ENCODE results near the gene ITSN1.
A peak's percentile ranks its signal among the peaks of the same experiment; 100 is the strongest.

Gene ITSN1

DNA sequence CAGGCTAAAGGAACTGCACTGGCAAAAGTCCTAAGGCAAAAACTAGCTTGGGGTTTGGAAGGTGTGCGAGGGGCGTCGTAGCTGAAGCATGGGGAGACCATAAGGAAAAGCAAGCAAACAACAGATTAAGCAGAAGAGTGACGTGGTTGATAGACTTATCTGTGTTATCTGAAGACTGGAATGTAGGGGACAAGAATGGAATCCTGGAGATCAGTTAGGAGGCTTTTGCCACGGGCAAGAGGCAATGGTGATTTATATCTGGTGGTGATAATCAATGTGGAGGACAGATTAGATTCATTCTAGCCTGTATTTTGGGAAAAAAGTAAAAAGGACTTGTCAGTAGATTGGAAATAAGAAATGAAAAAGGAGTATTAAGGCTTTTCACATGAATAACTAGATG is 97.4 kb downstream of the ITSN1 start:
- H3K27me3 ChIP-seq (ENCODE audit: insufficient read depth, low read length) = no peaks in the 10 kb centered on the region
- H2BK120ac ChIP-seq (ENCODE audit: insufficient read depth, low read length, poor library complexity) = no peak overlapping the region
- no CpG with 5 or more reads among the region's 5 CpGs for WGBS (ENCODE audit: extremely low coverage, insufficient coverage, insufficient read length)
- peak overlapping the region; percentile 61 for H3K27ac ChIP-seq (ENCODE audit: low read depth, low read length)
- H3K23ac ChIP-seq (ENCODE audit: low read length) = no peak overlapping the region
- no peak overlapping the region for H2AK5ac ChIP-seq (ENCODE audit: low read length)
- H3K4me2 ChIP-seq (ENCODE audit: low read length) = no peak overlapping the region
- no peak overlapping the region for H3K14ac ChIP-seq (ENCODE audit: low read length)
- no peak overlapping the region for H2BK5ac ChIP-seq (ENCODE audit: low read depth, low read length, poor library complexity)
- H2AFZ ChIP-seq (ENCODE audit: insufficient read depth, low read length, poor library complexity) = no peak overlapping the region
- peak in 1 of 2 donors; percentile 45 for DNase-seq
- H3K79me2 ChIP-seq (ENCODE audit: control insufficient read depth, insufficient read depth, low read length, poor library complexity) = no peaks in the 10 kb centered on the region
- peaks cover 3 to 5% of the 10 kb centered on the region in 2 experiments for H3K36me3 ChIP-seq (ENCODE audit: control insufficient read depth in 1 of 2, insufficient read depth in 2 of 2, low read length in 2 of 2)
- no peak overlapping the region for H4K91ac ChIP-seq (ENCODE audit: low read depth, low read length)
- H3K4ac ChIP-seq (ENCODE audit: low read depth, low read length) = no peak overlapping the region
- H2BK12ac ChIP-seq (ENCODE audit: low read length) = no peak overlapping the region
- H3K18ac ChIP-seq (ENCODE audit: low read length) = no peak overlapping the region
- no peaks in the 10 kb centered on the region for H3K9me3 ChIP-seq (ENCODE audit: insufficient read depth, low read depth, low read length)
- peaks cover 2 to 5% of the 10 kb centered on the region in 2 experiments for H3K4me1 ChIP-seq (ENCODE audit: control insufficient read depth in 1 of 2, insufficient read depth in 2 of 2, low read length in 2 of 2)
- no peaks in the 10 kb centered on the region for H3K79me1 ChIP-seq (ENCODE audit: low read length)
- H3K4me3 ChIP-seq (ENCODE audit: low read depth, low read length) = no peak overlapping the region
- no peak overlapping the region for H3K9ac ChIP-seq (ENCODE audit: low read length)
- no peak overlapping the region for H4K12ac ChIP-seq (ENCODE audit: low read depth, low read length)
- H4K8ac ChIP-seq (ENCODE audit: low read depth, low read length) = no peak overlapping the region

- Histone ChIP-seq H3K4me3 (ENCODE audit: low read depth, low read length) (no peak overlapping the region), H4K12ac (ENCODE audit: low read depth, low read length) (no peak overlapping the region), H3K79me2 (ENCODE audit: control insufficient read depth, insufficient read depth, low read length, poor library complexity) (no peaks in the 10 kb centered on the region), H3K36me3 (ENCODE audit: control insufficient read depth in 1 of 2, insufficient read depth in 2 of 2, low read length in 2 of 2) (peaks cover 15 to 19% of the 10 kb centered on the region in 2 experiments), H2BK12ac (ENCODE audit: low read length) (no peak overlapping the region), H3K27ac (ENCODE audit: low read depth, low read length) (no peak overlapping the region), H3K23ac (ENCODE audit: low read length) (no peak overlapping the region), H2AFZ (ENCODE audit: insufficient read depth, low read length, poor library complexity) (no peak overlapping the region), H2BK120ac (ENCODE audit: insufficient read depth, low read length, poor library complexity) (no peak overlapping the region), H4K8ac (ENCODE audit: low read depth, low read length) (no peak overlapping the region), H2AK5ac (ENCODE audit: low read length) (no peak overlapping the region), H3K27me3 (ENCODE audit: insufficient read depth, low read length) (no peaks in the 10 kb centered on the region), H4K91ac (ENCODE audit: low read depth, low read length) (no peak overlapping the region), H3K9ac (ENCODE audit: low read length) (no peak overlapping the region), H3K18ac (ENCODE audit: low read length) (no peak overlapping the region), H3K4me1 (ENCODE audit: control insufficient read depth in 1 of 2, insufficient read depth in 2 of 2, low read length in 2 of 2) (no peaks in the 10 kb centered on the region), H2BK5ac (ENCODE audit: low read depth, low read length, poor library complexity) (no peak overlapping the region), H3K14ac (ENCODE audit: low read length) (no peak overlapping the region), H3K79me1 (ENCODE audit: low read length) (no peaks in the 10 kb centered on the region), H3K4me2 (ENCODE audit: low read length) (no peak overlapping the region), H3K9me3 (ENCODE audit: insufficient read depth, low read depth, low read length) (peaks cover 3% of the 10 kb centered on the region), H3K4ac (ENCODE audit: low read depth, low read length) (no peak overlapping the region)
- no peak for DNase-seq
- no CpG with 5 or more reads among the region's 2 CpGs for WGBS (ENCODE audit: extremely low coverage, insufficient coverage, insufficient read length)
These were observed 105.1 kb downstream of the ITSN1 start for GRCh38 chr21:33747420-33747819.

DNA sequence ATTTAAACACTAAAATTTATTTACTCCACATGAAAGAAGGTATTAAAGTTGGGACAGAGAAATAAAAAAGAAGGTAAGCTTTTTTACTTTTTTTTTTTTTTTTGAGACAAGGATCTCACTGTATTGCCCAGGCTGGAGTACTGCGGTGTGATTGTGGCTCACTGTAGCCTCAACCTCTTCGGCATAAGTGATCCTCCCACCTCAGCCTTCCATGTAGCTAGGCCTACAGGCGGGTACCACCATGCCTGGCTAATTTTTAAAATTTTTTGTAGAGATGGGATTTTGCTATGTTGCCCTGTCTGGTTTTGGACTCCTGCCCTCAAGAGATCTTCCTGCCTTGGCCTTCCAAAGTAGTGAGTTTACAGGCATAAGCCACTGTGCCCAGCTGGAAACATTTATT is 106.6 kb downstream of the ITSN1 start:
- no CpG with 5 or more reads among the region's 3 CpGs for WGBS (ENCODE audit: extremely low coverage, insufficient coverage, insufficient read length)
- peak; percentile 87 to 95 for DNase-seq

GRCh38 chr21:33750017-33750416 is 107.7 kb downstream of the ITSN1 start:
- no peak overlapping the region for H2AK5ac ChIP-seq (ENCODE audit: low read length)
- H3K18ac ChIP-seq (ENCODE audit: low read length) = no peak overlapping the region
- H3K23ac ChIP-seq (ENCODE audit: low read length) = no peak overlapping the region
- peaks cover 16 to 18% of the 10 kb centered on the region in 2 experiments for H3K36me3 ChIP-seq (ENCODE audit: control insufficient read depth in 1 of 2, insufficient read depth in 2 of 2, low read length in 2 of 2)
- no peak overlapping the region for H2AFZ ChIP-seq (ENCODE audit: insufficient read depth, low read length, poor library complexity)
- peaks cover 3% of the 10 kb centered on the region for H3K9me3 ChIP-seq (ENCODE audit: insufficient read depth, low read depth, low read length)
- H3K79me2 ChIP-seq (ENCODE audit: control insufficient read depth, insufficient read depth, low read length, poor library complexity) = no peaks in the 10 kb centered on the region
- H4K8ac ChIP-seq (ENCODE audit: low read depth, low read length) = no peak overlapping the region
- no peak overlapping the region for H3K9ac ChIP-seq (ENCODE audit: low read length)
- no peak overlapping the region for H4K91ac ChIP-seq (ENCODE audit: low read depth, low read length)
- H3K14ac ChIP-seq (ENCODE audit: low read length) = no peak overlapping the region
- H3K4me2 ChIP-seq (ENCODE audit: low read length) = no peak overlapping the region
- H2BK120ac ChIP-seq (ENCODE audit: insufficient read depth, low read length, poor library complexity) = no peak overlapping the region
- H3K79me1 ChIP-seq (ENCODE audit: low read length) = no peaks in the 10 kb centered on the region
- H3K4me3 ChIP-seq (ENCODE audit: low read depth, low read length) = no peak overlapping the region
- no peak overlapping the region for H3K27ac ChIP-seq (ENCODE audit: low read depth, low read length)
- H2BK5ac ChIP-seq (ENCODE audit: low read depth, low read length, poor library complexity) = no peak overlapping the region
- DNase-seq = no peak
- no peak overlapping the region for H3K4ac ChIP-seq (ENCODE audit: low read depth, low read length)
- no peak overlapping the region for H4K12ac ChIP-seq (ENCODE audit: low read depth, low read length)
- H3K27me3 ChIP-seq (ENCODE audit: insufficient read depth, low read length) = no peaks in the 10 kb centered on the region
- WGBS (ENCODE audit: extremely low coverage, insufficient coverage, insufficient read length) = no CpG with 5 or more reads among the region's 4 CpGs
- H3K4me1 ChIP-seq (ENCODE audit: control insufficient read depth in 1 of 2, insufficient read depth in 2 of 2, low read length in 2 of 2) = no peaks in the 10 kb centered on the region
- H2BK12ac ChIP-seq (ENCODE audit: low read length) = no peak overlapping the region

More for the DNA sequence above, 106.6 kb downstream of the ITSN1 start:
- Histone ChIP-seq H3K9ac (ENCODE audit: low read length) (no peak overlapping the region), H3K18ac (ENCODE audit: low read length) (no peak overlapping the region), H3K4ac (ENCODE audit: low read depth, low read length) (no peak overlapping the region), H3K27me3 (ENCODE audit: insufficient read depth, low read length) (no peaks in the 10 kb centered on the region), H2AK5ac (ENCODE audit: low read length) (no peak overlapping the region), H3K23ac (ENCODE audit: low read length) (no peak overlapping the region), H2BK5ac (ENCODE audit: low read depth, low read length, poor library complexity) (no peak overlapping the region), H4K91ac (ENCODE audit: low read depth, low read length) (no peak overlapping the region), H2BK120ac (ENCODE audit: insufficient read depth, low read length, poor library complexity) (no peak overlapping the region), H3K4me1 (ENCODE audit: control insufficient read depth in 1 of 2, insufficient read depth in 2 of 2, low read length in 2 of 2) (no peaks in the 10 kb centered on the region), H3K9me3 (ENCODE audit: insufficient read depth, low read depth, low read length) (peaks cover 3% of the 10 kb centered on the region), H2AFZ (ENCODE audit: insufficient read depth, low read length, poor library complexity) (no peak overlapping the region), H3K36me3 (ENCODE audit: control insufficient read depth in 1 of 2, insufficient read depth in 2 of 2, low read length in 2 of 2) (peaks cover 17 to 18% of the 10 kb centered on the region in 2 experiments), H4K12ac (ENCODE audit: low read depth, low read length) (no peak overlapping the region), H3K14ac (ENCODE audit: low read length) (no peak overlapping the region), H3K27ac (ENCODE audit: low read depth, low read length) (no peak overlapping the region), H3K4me2 (ENCODE audit: low read length) (no peak overlapping the region), H3K79me1 (ENCODE audit: low read length) (no peaks in the 10 kb centered on the region), H3K4me3 (ENCODE audit: low read depth, low read length) (no peak overlapping the region), H3K79me2 (ENCODE audit: control insufficient read depth, insufficient read depth, low read length, poor library complexity) (no peaks in the 10 kb centered on the region), H2BK12ac (ENCODE audit: low read length) (no peak overlapping the region), H4K8ac (ENCODE audit: low read depth, low read length) (no peak overlapping the region)
